Left renal pelvis (tissue), 4 donors: ENCODE measurements around the gene SLCO4C1. TPM values are rescaled to one million over a fixed set of nuclear protein-coding genes. Genes with fewer than 3 reads are reported as not detected.

Experiments
- polyA plus RNA-seq, 4 donors: library from polyadenylated mRNA; unstranded; fragments of 120-200 nt; gene quantifications; one replicate each; pipeline ENCODE4 v1.2.1, GENCODE V29; 2013; ENCODE audit not compliant: insufficient read length in 4 of 4

Gene SLCO4C1
- polyA plus RNA-seq, 4 donors = 0.87 to 29.9 (median 24.1) TPM

Other genes starting within 250 kb of the SLCO4C1 start
- gene SLCO6A1, start 202.7 kb upstream of the SLCO4C1 start, polyA plus RNA-seq = not detected